HUDEP-2 (cell line): ENCODE measurements around the gene MINPP1.
"Not testable (repeated sequence)": the region's sequence is repeated elsewhere in the genome, so short reads cannot be mapped to it uniquely, and the experiment has no call there.

Experiments
- DNase-seq, 76 experiments: peaks; one replicate each; lab custom pipeline; 2025; ENCODE audit not compliant: unreplicated experiment in 76 of 76; lab: John Stamatoyannopoulos, UW

The MINPP1 gene

GRCh38 chr10:87560495-87561129, 55.9 kb downstream of the MINPP1 start:
- DNase-seq = no peak

- DNase-seq = no peak
Measured at GRCh38 chr10:87562750-87563149, 58.1 kb downstream of the MINPP1 start.

- no peak for DNase-seq
Measured at GRCh38 chr10:87565010-87565409, 60.3 kb downstream of the MINPP1 start.

- no peak for DNase-seq
Measured at GRCh38 chr10:87575851-87576250, 71.2 kb downstream of the MINPP1 start.

- no peak for DNase-seq
Measured at GRCh38 chr10:87578160-87578841, 73.6 kb downstream of the MINPP1 start.

GRCh38 chr10:87578842-87579401, 74.2 kb downstream of the MINPP1 start:
- DNase-seq = no peak

- DNase-seq = no peak
Measured at GRCh38 chr10:87579563-87579962, 74.9 kb downstream of the MINPP1 start.

GRCh38 chr10:87580016-87580415, 75.3 kb downstream of the MINPP1 start:
- DNase-seq = no peak

- DNase-seq = no peak
Measured at GRCh38 chr10:87585565-87586514, 81.1 kb downstream of the MINPP1 start.

- DNase-seq = no peak
Measured at GRCh38 chr10:87589645-87590051, 85.0 kb downstream of the MINPP1 start.

- DNase-seq = no peak
Measured at GRCh38 chr10:87590705-87591588, 86.3 kb downstream of the MINPP1 start.

- no peak for DNase-seq
Measured at GRCh38 chr10:87591589-87591886, 86.8 kb downstream of the MINPP1 start.

GRCh38 chr10:87592920-87593319, 88.2 kb downstream of the MINPP1 start:
- not testable (repeated sequence) for DNase-seq

- no peak for DNase-seq
Measured at GRCh38 chr10:87593702-87594101, 89.0 kb downstream of the MINPP1 start.

- no peak for DNase-seq
Measured at GRCh38 chr10:87594181-87594580, 89.5 kb downstream of the MINPP1 start.

- DNase-seq = no peak
Measured at GRCh38 chr10:87594864-87595263, 90.2 kb downstream of the MINPP1 start.

GRCh38 chr10:87596351-87596750, 91.7 kb downstream of the MINPP1 start:
- DNase-seq = no peak

- DNase-seq = no peak
Measured at GRCh38 chr10:87598700-87599099, 94.0 kb downstream of the MINPP1 start.

- no peak for DNase-seq
Measured at GRCh38 chr10:87600581-87600980, 95.9 kb downstream of the MINPP1 start.
